HepG2 (cell line): ENCODE results near the gene FTSJ1. TPM values are rescaled to one million over a fixed set of nuclear protein-coding genes. Genes with fewer than 3 reads are reported as not detected.

Source experiments
- CENPX ChIP-seq: sonication (generic); formaldehyde crosslinking; IDR thresholded peaks from 2 replicates; pipeline ENCODE4 v1.9.0; 2021; ENCODE audit warnings: mild to moderate bottlenecking, missing genetic modification reagents, moderate library complexity
- HNRNPUL1 ChIP-seq: fragments of 200-400 bp; formaldehyde crosslinking; IDR thresholded peaks from 2 replicates; pipeline ENCODE4 v1.6.1; 2017; ENCODE audit warnings: low read depth, mild to moderate bottlenecking, low read length, moderate library complexity
- NFE2L1 ChIP-seq: sonication (generic); formaldehyde crosslinking; IDR thresholded peaks from 2 replicates; pipeline ENCODE4 v1.4.0; 2020; ENCODE audit warnings: missing genetic modification reagents, mild to moderate bottlenecking, borderline replicate concordance
- PCBP2 ChIP-seq: fragments of 200-400 bp; formaldehyde crosslinking; optimal IDR thresholded peaks from 2 replicates; pipeline ENCODE3; 2018; ENCODE audit warnings: low read length, low read depth; ENCODE audit not compliant: poor library complexity, severe bottlenecking
- TBX3 ChIP-seq: fragments of 450-650 bp; IDR thresholded peaks from 2 replicates; pipeline ENCODE4 v1.6.1; 2017; ENCODE audit warnings: antibody characterized with exemption, mild to moderate bottlenecking, inconsistent platforms, borderline replicate concordance
- ZNF160 ChIP-seq: sonication (generic); formaldehyde crosslinking; IDR thresholded peaks from 2 replicates; pipeline ENCODE4 v1.8.0; 2022; ENCODE audit warnings: mild to moderate bottlenecking, inconsistent platforms, missing genetic modification reagents
- ZNF292 ChIP-seq: sonication (generic); formaldehyde crosslinking; IDR thresholded peaks from 2 replicates; pipeline ENCODE4 v1.8.1; 2022; ENCODE audit warnings: mild to moderate bottlenecking, low read depth, missing genetic modification reagents, borderline replicate concordance
- polyA plus RNA-seq, 8 experiments: library from polyadenylated mRNA; depleted of rRNA in 3 of 8; stranded (reverse) in 7 of 8; unstranded in 1 of 8; fragments of >200 nt; fragmentation: Illumina TruSeq in 4 of 8; extraction: Trizol in 4 of 8; gene quantifications; 2 replicates each; pipeline versions ENCODE4 v1.2.1 to v1.2.3, GENCODE V29; 2011 to 2016; ENCODE audit warnings: low read depth in 4 of 8, missing spikeins in 1 of 8, mixed read lengths in 1 of 8; ENCODE audit not compliant: insufficient read depth in 1 of 8
- total RNA-seq, 5 experiments: library from RNA; depleted of rRNA; stranded (reverse); fragments of >200 nt; fragmentation: Illumina TruSeq; extraction: Trizol; gene quantifications; 2 replicates each; pipeline ENCODE4 v1.2.3, GENCODE V29; 2016; ENCODE audit warnings: low read depth in 1 of 5
- TF ChIP-seq, protein P1 (sequence below): sonication (generic); formaldehyde crosslinking; conservative IDR thresholded peaks from 2 replicates; pipeline ENCODE4 v1.4.0; 2020; ENCODE audit warnings: missing genetic modification reagents
- TF ChIP-seq, protein P2 (sequence below): sonication (generic); formaldehyde crosslinking; IDR thresholded peaks from 2 replicates; pipeline ENCODE4 v1.4.0; 2020; ENCODE audit warnings: missing genetic modification reagents
- TF ChIP-seq, protein P3 (sequence below): sonication (generic); formaldehyde crosslinking; IDR thresholded peaks from 2 replicates; pipeline ENCODE4 v1.4.0; 2020; ENCODE audit warnings: missing genetic modification reagents
- TF ChIP-seq, protein P4 (sequence below): sonication (generic); formaldehyde crosslinking; IDR thresholded peaks from 2 replicates; pipeline ENCODE4 v1.4.0; 2020; ENCODE audit warnings: mild to moderate bottlenecking, missing genetic modification reagents
- TF ChIP-seq, protein P5 (sequence below), 2 experiments: fragments of 450-650 bp in 1 of 2; sonication (generic) in 1 of 2; formaldehyde crosslinking in 1 of 2; IDR thresholded peaks; 2 replicates each; pipeline versions ENCODE4 v1.6.1 to v1.8.0; 2016 to 2022; ENCODE audit warnings: antibody characterized with exemption in 1 of 2, mild to moderate bottlenecking in 1 of 2, missing genetic modification reagents in 1 of 2

Gene FTSJ1
- total and polyA plus RNA-seq, 2 of the 13 experiments (the other 11 are each of a cell fraction or from before 2014, with no cell fraction given), result 30.3 to 37.9 TPM

DNA sequence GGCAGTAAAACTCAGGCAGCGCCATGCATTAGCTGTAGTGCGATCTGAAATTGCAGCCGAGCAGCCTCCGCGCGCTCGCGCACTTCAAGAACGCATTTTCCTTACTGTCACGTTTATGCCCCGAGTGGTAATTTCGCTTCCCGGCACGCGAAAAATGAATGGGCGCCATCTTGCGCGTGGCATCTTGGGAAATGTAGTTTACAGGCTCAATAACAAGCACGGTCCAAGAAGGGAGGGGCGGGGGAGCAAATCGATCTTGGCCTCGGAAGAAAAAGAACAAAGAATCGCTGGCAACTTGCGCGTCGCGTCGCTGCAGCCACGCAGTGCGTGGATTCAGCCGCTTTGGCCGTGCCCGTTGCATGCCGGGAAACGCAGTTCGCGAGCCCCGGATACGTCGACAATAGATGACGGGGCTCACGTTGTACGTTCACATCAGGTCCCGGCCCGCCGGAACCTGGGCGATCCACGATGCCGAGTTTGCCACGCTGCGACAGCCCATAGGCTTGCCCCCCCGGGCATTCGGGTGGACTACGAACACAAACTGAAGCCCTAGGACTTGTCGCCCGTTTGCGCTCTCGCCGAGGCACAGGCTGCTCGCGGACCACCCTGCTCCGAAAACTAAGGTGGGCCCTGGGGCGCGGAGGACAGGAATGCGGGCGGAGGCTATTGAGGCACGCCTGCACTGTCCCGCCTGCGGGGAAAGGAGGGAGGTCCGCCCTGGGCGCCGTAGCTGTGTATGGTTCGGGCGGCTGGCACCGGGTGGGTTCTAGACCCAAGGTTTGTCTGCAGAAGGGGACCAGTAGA is at the start of gene FTSJ1 (continued):
- TF ChIP-seq, protein P1, sequence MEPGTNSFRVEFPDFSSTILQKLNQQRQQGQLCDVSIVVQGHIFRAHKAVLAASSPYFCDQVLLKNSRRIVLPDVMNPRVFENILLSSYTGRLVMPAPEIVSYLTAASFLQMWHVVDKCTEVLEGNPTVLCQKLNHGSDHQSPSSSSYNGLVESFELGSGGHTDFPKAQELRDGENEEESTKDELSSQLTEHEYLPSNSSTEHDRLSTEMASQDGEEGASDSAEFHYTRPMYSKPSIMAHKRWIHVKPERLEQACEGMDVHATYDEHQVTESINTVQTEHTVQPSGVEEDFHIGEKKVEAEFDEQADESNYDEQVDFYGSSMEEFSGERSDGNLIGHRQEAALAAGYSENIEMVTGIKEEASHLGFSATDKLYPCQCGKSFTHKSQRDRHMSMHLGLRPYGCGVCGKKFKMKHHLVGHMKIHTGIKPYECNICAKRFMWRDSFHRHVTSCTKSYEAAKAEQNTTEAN (CRISPR knock-in tag), result no peak
- no peak for TF ChIP-seq TBX3
- TF ChIP-seq PCBP2, result no peak
- no peak for TF ChIP-seq CENPX
- TF ChIP-seq NFE2L1, result no peak
- TF ChIP-seq, protein P2, sequence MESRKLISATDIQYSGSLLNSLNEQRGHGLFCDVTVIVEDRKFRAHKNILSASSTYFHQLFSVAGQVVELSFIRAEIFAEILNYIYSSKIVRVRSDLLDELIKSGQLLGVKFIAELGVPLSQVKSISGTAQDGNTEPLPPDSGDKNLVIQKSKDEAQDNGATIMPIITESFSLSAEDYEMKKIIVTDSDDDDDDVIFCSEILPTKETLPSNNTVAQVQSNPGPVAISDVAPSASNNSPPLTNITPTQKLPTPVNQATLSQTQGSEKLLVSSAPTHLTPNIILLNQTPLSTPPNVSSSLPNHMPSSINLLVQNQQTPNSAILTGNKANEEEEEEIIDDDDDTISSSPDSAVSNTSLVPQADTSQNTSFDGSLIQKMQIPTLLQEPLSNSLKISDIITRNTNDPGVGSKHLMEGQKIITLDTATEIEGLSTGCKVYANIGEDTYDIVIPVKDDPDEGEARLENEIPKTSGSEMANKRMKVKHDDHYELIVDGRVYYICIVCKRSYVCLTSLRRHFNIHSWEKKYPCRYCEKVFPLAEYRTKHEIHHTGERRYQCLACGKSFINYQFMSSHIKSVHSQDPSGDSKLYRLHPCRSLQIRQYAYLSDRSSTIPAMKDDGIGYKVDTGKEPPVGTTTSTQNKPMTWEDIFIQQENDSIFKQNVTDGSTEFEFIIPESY, result no peak
- TF ChIP-seq ZNF160 (CRISPR knock-in tag), result 0 out of 2 replicates have a peak, but pooled peaks have one; percentile 29
- TF ChIP-seq, protein P3, sequence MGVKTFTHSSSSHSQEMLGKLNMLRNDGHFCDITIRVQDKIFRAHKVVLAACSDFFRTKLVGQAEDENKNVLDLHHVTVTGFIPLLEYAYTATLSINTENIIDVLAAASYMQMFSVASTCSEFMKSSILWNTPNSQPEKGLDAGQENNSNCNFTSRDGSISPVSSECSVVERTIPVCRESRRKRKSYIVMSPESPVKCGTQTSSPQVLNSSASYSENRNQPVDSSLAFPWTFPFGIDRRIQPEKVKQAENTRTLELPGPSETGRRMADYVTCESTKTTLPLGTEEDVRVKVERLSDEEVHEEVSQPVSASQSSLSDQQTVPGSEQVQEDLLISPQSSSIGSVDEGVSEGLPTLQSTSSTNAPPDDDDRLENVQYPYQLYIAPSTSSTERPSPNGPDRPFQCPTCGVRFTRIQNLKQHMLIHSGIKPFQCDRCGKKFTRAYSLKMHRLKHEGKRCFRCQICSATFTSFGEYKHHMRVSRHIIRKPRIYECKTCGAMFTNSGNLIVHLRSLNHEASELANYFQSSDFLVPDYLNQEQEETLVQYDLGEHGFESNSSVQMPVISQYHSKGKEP (CRISPR knock-in tag), result no peak
- TF ChIP-seq, protein P4, sequence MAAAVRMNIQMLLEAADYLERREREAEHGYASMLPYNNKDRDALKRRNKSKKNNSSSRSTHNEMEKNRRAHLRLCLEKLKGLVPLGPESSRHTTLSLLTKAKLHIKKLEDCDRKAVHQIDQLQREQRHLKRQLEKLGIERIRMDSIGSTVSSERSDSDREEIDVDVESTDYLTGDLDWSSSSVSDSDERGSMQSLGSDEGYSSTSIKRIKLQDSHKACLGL (CRISPR knock-in tag), result 0 out of 2 replicates have a peak, but pooled peaks have one; percentile 64
- no peak for TF ChIP-seq ZNF292 (CRISPR knock-in tag)
- TF ChIP-seq, protein P5, sequence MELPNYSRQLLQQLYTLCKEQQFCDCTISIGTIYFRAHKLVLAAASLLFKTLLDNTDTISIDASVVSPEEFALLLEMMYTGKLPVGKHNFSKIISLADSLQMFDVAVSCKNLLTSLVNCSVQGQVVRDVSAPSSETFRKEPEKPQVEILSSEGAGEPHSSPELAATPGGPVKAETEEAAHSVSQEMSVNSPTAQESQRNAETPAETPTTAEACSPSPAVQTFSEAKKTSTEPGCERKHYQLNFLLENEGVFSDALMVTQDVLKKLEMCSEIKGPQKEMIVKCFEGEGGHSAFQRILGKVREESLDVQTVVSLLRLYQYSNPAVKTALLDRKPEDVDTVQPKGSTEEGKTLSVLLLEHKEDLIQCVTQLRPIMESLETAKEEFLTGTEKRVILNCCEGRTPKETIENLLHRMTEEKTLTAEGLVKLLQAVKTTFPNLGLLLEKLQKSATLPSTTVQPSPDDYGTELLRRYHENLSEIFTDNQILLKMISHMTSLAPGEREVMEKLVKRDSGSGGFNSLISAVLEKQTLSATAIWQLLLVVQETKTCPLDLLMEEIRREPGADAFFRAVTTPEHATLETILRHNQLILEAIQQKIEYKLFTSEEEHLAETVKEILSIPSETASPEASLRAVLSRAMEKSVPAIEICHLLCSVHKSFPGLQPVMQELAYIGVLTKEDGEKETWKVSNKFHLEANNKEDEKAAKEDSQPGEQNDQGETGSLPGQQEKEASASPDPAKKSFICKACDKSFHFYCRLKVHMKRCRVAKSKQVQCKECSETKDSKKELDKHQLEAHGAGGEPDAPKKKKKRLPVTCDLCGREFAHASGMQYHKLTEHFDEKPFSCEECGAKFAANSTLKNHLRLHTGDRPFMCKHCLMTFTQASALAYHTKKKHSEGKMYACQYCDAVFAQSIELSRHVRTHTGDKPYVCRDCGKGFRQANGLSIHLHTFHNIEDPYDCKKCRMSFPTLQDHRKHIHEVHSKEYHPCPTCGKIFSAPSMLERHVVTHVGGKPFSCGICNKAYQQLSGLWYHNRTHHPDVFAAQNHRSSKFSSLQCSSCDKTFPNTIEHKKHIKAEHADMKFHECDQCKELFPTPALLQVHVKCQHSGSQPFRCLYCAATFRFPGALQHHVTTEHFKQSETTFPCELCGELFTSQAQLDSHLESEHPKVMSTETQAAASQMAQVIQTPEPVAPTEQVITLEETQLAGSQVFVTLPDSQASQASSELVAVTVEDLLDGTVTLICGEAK (IDR thresholded peaks at IDR 0.05), result no peak
- TF ChIP-seq, protein P5 (CRISPR knock-in tag; IDR thresholded peaks at IDR 0.05), result peak; percentile 18; the same call in 1 of the 2 replicates
- no peak for TF ChIP-seq HNRNPUL1
